Stimulated activated CD8-positive, alpha-beta memory T cell treated with anti-CD3 and anti-CD28 coated beads, Interleukin-12 subunit alpha, Interleukin-12 subunit beta, amount 100 ng/mL, for 24 hours (primary cell): Measurements from ENCODE around the gene GTF3C4.
A peak's percentile ranks its signal among the peaks of the same experiment; 100 is the strongest.

Experiments
- DNase-seq: peaks from one replicate; pipeline ENCODE4 v3.0.0-alpha.2; 2020; ENCODE audit errors: extremely low read depth

GTF3C4 gene, protein sequence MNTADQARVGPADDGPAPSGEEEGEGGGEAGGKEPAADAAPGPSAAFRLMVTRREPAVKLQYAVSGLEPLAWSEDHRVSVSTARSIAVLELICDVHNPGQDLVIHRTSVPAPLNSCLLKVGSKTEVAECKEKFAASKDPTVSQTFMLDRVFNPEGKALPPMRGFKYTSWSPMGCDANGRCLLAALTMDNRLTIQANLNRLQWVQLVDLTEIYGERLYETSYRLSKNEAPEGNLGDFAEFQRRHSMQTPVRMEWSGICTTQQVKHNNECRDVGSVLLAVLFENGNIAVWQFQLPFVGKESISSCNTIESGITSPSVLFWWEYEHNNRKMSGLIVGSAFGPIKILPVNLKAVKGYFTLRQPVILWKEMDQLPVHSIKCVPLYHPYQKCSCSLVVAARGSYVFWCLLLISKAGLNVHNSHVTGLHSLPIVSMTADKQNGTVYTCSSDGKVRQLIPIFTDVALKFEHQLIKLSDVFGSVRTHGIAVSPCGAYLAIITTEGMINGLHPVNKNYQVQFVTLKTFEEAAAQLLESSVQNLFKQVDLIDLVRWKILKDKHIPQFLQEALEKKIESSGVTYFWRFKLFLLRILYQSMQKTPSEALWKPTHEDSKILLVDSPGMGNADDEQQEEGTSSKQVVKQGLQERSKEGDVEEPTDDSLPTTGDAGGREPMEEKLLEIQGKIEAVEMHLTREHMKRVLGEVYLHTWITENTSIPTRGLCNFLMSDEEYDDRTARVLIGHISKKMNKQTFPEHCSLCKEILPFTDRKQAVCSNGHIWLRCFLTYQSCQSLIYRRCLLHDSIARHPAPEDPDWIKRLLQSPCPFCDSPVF

DNA sequence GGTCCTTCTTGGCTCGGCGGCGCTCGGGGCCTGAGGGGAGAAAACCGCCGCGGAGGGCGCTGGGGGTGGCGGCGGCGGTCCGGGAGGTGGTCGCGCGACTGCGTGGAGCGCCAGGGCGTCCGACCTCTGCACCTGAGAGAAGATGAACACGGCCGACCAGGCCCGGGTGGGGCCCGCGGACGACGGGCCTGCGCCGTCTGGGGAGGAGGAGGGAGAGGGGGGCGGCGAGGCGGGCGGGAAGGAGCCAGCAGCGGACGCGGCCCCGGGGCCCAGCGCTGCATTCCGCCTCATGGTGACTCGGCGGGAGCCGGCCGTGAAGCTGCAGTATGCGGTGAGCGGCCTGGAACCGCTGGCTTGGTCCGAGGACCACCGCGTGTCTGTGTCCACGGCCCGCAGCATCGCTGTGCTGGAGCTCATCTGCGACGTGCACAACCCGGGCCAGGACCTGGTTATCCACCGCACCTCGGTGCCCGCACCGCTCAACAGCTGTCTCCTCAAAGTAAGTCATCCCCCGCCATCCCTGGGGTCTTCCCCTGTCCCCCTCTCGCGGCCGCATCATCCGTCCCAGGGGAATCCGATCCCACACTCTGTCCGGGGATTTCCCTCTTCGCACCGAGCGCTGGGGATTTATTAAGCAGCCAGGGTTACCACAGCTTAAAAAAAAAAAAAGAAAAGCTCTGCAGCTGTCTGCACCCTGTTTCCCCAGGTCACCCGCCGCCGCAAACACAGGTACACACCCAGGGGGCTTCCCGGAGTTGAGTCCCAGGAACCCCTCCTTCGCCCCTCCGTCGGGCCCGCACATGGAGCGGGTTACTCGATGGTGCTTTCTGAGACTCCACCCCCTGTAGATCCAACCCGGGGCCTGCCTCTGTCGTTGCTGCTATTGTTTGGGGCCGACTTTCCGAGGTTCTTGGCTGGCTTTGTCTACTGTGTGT, at the start of gene GTF3C4:
GTF3C4 (plus strand) TSS at position 8 of the 935 bp plus-strand sequence; CDS start at position 143, 135 bp downstream.
- DNase-seq = peak; percentile 3

DNA sequence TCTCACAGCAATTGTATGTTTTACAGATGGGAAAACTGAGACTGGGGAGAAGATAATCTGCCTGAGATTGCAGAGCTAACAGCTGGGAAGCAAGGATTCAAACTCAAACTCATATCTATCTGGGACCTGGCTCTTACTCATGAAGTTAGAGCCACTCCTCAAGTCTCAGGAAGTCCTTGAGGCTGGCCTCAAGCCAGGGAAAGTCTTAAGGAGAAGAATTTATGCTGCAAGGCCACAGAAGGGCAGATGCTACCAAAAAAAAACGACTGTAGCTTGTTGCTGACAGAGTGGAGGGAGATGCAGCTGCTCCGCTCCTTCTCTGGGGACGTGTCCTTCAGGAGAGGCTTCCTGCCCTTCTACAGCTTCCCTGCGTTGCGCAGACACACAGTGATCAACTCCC, 48.1 kb upstream of the GTF3C4 start:
- no peak for DNase-seq

DNA sequence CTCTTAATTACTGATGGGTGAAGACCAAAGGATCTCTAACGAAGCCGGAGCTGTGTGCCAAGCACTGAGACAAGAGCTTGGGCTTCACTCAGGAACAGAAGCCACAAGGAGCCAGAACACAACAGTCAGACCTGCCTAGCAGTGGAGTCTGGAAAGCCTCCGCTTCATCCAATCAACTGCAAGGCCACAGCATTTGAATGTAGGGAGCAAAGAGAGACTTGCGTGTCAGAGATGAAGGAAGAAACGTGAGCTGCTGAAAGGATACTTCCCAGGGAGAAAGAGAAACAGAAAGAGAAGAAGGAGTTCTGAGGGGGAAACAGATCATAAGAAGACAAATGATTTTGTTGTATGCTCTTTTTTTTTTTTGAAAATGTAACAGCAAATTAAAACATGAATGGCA, 44.0 kb upstream of the GTF3C4 start:
- DNase-seq = no peak

DNA sequence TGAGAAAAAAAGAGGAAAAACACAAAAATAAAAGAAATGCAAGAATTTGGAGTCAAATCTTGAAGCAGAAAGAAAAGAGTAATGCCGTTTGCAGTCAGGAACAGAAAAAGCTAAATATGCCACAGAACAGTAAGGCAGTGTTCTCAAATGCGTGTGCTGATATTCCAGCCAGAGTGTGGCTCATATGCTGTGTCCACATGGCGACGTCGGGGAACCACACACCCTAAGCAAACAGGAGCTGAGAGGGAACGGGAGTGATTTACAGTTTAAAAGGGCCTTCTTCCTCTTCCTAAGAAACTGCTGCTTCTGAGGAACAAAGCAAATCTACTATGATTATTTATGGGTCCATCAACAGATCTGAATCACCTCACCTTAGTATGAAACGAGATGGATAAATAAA, 43.2 kb upstream of the GTF3C4 start:
- DNase-seq = no peak

DNA sequence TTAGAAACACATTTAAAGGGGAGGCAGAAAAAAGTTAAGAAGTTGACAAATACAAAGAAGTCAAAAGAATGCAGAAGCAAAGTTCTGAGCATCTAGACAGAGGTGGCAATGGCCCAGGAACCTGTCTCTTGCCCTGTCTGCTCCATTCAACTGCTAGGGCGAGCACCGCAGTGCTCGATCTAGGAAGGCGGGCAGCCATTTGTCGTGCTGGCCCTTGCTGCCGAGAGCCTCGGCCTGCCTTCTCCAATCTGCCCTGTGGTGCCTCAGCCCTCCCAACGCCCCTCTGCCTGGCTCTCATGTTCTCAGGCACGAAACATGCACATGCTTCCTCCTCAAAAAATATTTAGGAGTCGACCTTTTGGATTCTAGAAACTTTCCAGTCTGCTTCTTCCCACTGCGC, 42.7 kb upstream of the GTF3C4 start:
- DNase-seq = no peak

DNA sequence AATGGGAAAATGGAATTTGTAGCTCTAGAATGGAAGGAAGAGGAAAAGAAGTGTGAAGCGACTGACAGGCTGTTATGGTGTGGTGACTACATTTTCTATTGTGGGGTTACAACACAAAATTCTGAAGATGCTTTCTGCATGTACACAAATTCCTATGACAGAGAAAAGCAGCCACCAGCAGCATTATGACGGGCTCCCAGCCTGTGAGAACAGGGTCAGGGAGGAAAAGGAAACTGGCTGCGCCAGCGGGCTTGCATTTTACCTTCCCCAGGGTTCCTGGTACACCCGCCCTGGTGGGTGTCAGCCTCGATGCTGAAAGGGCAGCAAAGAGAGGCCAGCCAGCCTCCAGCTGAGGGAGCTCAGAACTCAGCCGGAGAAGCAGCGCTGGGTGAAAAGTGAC, 41.5 kb upstream of the GTF3C4 start:
- DNase-seq = no peak

DNA sequence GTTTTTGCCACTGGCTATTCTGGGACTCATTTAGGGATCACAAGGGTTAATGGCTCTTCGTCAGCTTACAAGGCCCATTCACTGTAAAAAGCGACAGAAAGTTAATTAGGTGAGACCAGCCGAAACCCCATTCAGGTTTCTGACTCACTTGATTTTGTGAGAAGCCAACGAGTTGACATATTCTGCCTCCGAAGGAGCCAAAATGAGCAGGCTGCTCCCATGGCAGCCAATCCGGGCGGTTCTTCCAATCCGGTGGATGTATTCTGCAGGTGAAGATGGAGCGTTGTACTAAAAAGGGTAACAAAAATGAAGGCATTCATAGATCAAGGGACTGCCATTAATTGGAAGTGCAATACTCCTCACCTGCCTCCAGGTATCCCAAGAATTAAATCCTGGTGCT, 40.1 kb upstream of the GTF3C4 start:
- no peak for DNase-seq

DNA sequence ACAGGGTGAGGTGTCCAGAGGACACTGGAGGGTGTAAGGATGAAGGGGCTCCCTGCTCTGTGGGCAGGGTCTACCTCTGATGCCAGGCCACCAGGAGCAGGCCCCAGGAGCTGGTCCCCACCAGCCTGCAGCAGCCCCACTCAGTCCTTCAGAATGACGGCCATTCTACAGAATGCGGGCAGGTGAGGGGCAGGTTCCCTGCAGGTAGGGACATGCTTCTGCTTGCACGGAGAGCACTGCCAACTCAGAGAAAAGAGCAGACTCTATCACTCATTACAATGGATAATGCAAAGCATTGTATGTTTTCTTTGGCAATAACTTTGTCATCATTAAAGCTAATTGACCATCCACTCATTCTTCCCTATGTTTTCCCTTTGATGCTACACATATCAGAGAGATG, 39.5 kb upstream of the GTF3C4 start:
- DNase-seq = no peak

DNA sequence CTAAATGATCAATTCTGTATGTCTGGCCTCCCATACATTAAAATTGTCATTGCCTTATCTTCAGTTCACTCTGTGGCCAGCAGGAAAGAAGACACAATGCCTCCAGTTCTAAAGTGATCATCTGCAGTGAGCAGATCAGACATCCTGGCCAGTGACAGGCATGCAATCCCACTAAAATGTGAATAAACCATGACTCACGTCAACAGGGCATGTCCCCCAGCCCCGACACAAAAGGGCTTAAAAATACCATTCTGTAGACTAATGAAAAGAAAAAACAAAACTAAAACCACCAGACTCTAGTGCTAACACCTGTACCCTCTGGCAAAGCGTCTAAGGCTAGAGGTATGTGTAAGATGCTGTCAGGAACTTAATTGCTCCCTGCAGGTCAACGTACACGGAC, 39.0 kb upstream of the GTF3C4 start:
- no peak for DNase-seq

DNA sequence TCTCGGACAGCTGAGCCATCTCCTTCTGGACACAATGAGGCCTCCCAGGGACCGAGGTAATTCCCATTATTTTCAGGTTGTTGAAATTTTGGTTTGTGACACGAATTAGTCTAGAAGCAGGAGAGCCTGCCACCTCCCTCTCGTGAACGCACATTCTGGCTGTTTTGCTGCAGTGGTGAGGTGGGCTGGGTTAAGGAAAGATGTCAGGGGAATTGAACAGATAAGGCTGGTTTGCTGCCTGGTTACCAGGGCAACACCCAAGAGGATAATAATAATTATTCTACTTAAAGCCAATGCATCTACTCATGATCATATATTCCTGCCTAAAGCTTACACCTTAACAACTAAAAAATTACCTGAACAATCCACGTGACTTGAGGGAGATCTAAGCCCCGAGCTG, 38.6 kb upstream of the GTF3C4 start:
- no peak for DNase-seq

DNA sequence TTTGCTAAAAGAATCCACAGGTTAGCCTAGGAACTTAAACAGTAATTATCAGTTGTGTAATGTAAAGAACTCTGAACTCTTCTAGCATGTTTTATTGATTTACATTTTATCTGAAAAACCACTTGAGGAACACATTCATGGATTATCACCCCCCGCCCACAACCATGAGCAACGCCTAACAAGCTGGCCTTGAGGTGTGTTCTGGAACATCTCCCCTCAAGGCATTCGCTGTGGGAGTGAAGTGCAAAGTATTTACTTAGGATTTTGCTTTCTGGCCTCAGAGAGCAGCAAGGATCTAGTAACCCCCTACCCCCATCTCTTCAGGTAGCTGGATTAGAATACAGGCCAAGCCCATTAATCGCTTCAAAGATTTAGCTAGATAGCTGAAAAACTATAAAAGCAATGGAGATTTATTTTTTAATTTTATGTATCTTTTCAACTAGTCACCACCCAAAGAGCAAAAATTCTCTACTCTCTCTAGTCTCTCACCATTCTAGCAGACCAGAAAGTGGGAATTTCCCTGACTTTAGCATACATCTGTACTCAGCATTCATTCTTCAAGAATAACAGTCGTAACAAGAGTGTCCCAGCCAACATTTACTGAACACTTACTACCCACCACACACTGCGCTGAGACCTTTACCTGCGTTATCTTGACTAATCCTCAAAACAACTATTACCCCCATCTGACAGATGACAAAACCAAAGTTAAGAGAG, 37.7 kb upstream of the GTF3C4 start:
- DNase-seq = no peak

DNA sequence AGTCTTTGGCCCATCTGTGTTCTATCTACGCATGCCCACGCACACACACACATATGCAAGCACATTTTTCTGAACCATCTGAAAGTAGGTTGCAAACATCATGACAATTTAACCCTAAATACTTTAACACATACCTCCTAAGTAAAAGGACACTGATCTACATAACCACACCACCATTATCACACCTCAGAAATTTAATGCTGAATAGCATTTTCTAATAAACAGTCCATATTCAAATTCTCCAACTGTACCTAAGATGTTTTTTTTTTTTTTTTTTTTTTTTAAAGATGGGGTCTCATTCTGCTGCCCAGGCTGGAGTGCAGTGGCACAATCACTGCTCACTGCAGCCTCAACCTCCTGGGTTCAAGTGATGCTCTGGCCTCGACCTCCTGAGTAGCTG, 35.9 kb upstream of the GTF3C4 start:
- DNase-seq = no peak

DNA sequence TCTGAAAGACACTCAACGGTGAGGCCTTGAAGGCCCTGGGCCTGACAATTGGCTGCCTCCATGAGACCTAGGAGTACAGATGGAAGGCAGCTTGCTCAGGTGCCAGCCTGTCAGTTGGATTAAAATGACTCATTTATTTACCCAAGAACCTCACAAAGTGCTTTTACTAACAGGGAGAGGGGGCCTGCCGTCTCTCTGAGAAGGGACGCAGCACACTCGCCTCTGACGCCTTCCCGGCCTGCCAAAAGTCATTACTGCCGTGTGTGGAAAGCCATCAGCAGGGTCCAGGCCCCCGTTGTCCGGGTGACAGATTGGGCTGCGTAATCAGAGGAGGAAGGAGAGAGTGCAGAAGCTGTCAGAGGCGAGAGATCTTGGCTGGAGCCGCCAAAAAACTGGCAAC, 32.9 kb upstream of the GTF3C4 start:
- DNase-seq = no peak

DNA sequence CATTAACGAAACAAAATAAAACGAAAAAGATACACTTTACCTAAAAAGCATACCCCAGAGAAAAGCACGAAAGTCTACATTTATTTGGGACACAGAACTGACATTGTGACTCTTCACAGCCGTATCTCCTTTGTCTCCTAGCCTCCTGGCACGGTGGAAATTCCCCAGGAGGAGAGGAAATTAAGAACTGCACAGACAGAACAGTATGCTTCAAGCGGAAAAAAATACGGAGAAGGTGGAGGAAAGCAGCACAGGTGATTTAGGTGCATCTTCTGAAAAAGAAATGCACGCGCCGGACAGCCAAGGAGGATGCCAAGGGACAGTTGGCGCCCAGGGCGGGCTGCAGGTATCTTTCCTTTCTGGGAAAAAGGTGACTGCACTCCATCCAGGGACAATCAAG, 32.5 kb upstream of the GTF3C4 start:
- no peak for DNase-seq

DNA sequence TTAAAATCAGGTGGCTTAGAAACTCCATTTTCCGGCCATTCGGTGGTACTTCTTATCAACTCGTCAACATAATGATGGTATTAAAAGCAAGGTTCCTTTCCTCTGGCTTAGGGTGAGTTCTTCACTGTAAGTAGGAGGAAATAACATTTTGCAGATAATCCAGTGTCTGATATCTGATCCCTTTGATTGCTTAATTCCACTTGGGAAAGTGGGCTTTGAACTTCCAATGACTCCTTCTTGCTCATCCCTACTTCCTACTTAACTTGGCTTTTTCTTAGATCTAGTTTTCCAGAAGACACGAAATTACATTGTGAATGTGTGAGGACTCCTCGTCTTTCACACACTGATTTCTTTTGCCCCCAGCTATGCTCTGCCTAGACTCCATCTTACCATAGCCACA, 32.0 kb upstream of the GTF3C4 start:
- DNase-seq = no peak

DNA sequence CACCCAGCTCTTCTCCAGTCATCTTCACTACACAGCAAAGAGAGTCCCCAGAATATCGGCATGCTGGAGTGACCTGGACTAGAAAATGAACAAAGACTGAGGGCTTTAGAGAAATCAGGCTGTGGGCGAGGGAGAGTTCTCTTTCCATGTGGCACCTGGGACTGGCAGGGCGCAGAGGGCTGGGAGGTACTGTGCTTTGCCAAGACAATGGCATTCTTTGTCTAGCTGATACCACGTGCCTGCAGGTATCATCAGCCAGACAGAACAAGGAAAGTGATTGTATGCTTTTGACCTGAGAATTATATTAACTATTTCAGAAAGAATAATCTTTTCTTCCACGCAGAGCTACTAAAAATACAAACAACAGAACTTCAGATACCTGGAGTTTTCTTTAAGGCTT, 30.9 kb upstream of the GTF3C4 start:
- no peak for DNase-seq

DNA sequence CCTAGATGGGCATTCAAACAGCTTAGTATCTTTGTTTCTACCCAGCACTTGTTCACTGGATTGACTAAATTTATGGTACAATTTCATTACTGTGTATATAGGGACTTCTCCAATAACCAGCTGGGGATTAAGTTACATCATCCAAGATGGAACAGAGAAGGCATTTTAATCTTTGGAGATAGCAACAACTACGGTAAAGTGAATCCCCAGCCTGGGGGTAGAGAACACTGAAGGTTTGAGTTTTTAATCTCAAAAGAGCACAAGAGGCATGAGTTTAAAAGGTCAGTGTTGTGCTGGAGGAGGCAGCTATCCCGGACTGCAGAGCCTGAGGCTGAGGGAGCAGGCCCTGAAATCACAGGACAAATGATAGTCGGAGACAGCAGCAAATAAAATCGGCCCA, 29.0 kb upstream of the GTF3C4 start:
- DNase-seq = no peak

DNA sequence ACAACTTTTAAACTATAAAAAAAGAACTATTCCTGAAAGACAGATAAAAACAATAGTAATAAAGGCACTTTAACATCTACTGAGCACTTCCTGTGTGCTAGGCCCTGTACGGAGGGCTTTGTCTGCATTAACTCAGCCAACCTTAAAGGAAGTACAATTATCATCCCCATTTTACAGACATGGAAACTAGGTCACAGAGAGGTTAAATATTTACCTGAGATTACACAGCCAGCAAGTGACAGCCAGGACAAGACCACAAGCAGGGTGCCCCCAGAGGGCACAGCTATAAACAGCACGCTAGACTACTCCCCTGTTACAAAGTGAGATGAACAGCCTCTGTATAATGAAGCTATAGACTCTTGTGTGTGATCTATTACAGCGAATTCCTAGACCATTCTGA, 26.0 kb upstream of the GTF3C4 start:
- DNase-seq = no peak

DNA sequence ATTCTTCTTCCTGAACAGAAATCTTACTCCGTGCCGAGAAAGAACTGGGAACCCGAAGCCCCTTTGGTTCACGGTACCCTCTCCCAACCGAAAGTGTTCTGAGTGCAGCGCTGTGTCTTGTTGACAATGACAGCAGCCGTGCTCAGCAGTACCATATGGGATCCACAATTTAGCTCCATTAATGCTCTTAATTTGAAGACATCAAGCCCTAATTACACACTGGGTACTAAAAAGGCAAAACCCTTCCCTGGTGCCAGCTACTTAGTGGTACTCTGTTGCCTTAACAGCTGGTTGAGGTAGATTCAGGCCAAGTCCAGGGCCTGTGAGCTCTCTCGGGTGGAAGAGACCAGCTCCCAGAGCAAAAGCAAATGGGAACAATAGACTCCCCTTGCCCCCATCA, 25.0 kb upstream of the GTF3C4 start:
- DNase-seq = no peak

DNA sequence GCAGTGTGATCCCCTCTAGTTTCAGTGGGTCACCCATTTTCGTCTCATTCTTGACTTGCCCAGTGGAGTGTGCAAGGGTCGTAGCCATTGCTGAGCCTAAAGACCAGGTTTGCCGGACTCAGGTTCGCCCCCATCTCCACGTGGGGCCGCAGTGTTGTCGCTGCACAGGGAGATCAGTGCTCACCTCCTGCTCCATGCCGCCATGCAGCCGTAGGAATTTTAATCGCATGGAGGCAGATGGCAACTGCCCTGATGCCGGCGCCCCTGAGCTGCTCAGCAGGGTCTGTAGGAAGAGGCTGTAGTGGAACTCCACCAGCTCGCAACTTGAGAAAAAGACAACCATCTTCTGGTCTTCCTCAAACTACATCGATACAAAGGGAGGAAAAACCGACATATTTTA, 24.6 kb upstream of the GTF3C4 start:
- no peak for DNase-seq

DNA sequence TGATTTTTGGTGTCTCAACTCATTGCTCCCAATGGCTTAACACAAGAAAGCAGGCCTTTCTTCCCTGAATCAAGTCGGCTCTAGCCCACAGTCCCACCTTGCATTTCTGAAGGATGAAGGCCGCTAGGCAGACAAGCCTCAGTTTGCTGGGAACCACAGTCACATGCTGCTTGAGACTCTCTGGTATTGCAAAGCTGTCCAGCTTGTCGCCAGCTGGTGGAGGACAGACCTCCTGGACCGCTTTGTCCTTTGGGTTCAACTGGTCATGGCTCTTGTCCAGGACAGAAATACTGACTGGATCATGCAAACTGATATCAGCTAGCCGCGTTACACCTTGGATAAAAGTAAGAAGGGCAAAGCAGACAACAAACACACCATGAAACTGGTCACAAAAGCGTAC, 23.5 kb upstream of the GTF3C4 start:
- DNase-seq = no peak

DNA sequence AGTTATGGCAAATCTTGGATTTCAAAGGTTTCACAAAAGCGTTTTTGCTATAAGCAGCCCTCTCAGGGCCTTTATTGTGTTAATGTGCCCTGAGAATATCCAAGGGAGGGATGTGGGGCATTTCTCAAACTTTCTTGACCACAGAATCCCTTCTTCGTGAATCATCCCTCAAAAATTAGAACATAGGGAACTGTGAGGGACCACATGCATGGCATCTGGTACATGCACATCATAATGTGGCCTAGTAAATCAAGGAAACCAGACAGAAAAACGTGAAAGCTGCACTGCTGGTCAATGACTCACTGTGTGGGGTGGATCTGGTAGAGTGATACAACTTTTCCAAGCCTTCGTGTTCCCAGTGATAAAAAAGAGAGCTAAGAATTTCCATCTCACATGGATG, 22.9 kb upstream of the GTF3C4 start:
- DNase-seq = no peak
